Endothelial cell (in vitro differentiated cells): ENCODE data around the gene C15orf62. TPM values are rescaled to one million over a fixed set of nuclear protein-coding genes. Genes with fewer than 3 reads are reported as not detected.

Experiments used
- DNase-seq: peaks from one replicate; pipeline ENCODE4 v3.0.0; 2021; ENCODE audit warnings: low spot score
- H3K27ac Mint-ChIP-seq: one replicate; pipeline ENCODE4 v1.8.0; 2021; ENCODE audit warnings: mixed read lengths, inconsistent platforms; ENCODE audit not compliant: unreplicated experiment
- H3K27me3 Mint-ChIP-seq: one replicate; pipeline ENCODE4 v1.8.0; 2021; ENCODE audit warnings: mild to moderate bottlenecking, moderate library complexity, mixed read lengths, inconsistent platforms; ENCODE audit not compliant: unreplicated experiment
- H3K36me3 Mint-ChIP-seq: one replicate; pipeline ENCODE4 v1.8.0; 2021; ENCODE audit warnings: mild to moderate bottlenecking, low read depth, mixed read lengths, inconsistent platforms; ENCODE audit not compliant: unreplicated experiment
- H3K4me1 Mint-ChIP-seq: one replicate; pipeline ENCODE4 v1.8.0; 2021; ENCODE audit warnings: mild to moderate bottlenecking, mixed read lengths, inconsistent platforms; ENCODE audit not compliant: unreplicated experiment
- H3K4me3 Mint-ChIP-seq: one replicate; pipeline ENCODE4 v1.8.0; 2021; ENCODE audit warnings: mild to moderate bottlenecking, mixed read lengths, inconsistent platforms; ENCODE audit not compliant: unreplicated experiment
- H3K9me3 Mint-ChIP-seq: one replicate; pipeline ENCODE4 v1.8.0; 2021; ENCODE audit warnings: mixed read lengths, inconsistent platforms; ENCODE audit not compliant: unreplicated experiment
- CTCF ChIP-seq: fragments of 200-600 bp; sonication (generic); IDR thresholded peaks from one replicate; pipeline ENCODE4 v1.5.0; 2021; ENCODE audit warnings: antibody characterized with exemption; ENCODE audit not compliant: unreplicated experiment
- total RNA-seq: library from RNA; stranded (reverse); fragmentation: NEBNext Ultra II Directional; extraction: Animal tissue kit (Norgen Biotek cat#: 25700); gene quantifications from one replicate; pipeline ENCODE4 v1.2.1, GENCODE V29; 2021; ENCODE audit not compliant: unreplicated experiment

C15orf62 gene
- total RNA-seq, 1 donor from 2014 or later: not detected

- no peak for TF ChIP-seq CTCF
- H3K36me3 Mint-ChIP-seq: peaks cover 19% of the 10 kb centered on the region
- no peaks in the 10 kb centered on the region for H3K4me1 Mint-ChIP-seq
- no peak for DNase-seq
- no peaks in the 10 kb centered on the region for H3K9me3 Mint-ChIP-seq
- peaks cover 12% of the 10 kb centered on the region for H3K27me3 Mint-ChIP-seq
- no peak overlapping the region for H3K27ac Mint-ChIP-seq
- H3K4me3 Mint-ChIP-seq: peak overlapping the region; percentile 74
Measured at GRCh38 chr15:40771242-40771641, 1.5 kb downstream of the C15orf62 start.

GRCh38 chr15:40772014-40772413 lies 2.2 kb downstream of the C15orf62 start:
- H3K4me3 Mint-ChIP-seq: no peak overlapping the region
- H3K9me3 Mint-ChIP-seq: no peaks in the 10 kb centered on the region
- DNase-seq: no peak
- H3K27me3 Mint-ChIP-seq: peaks cover 10% of the 10 kb centered on the region
- TF ChIP-seq CTCF: no peak
- H3K36me3 Mint-ChIP-seq: peaks cover 25% of the 10 kb centered on the region
- H3K27ac Mint-ChIP-seq: no peak overlapping the region
- no peaks in the 10 kb centered on the region for H3K4me1 Mint-ChIP-seq

GRCh38 chr15:40773496-40773895 lies 3.7 kb downstream of the C15orf62 start:
- no peak overlapping the region for H3K27ac Mint-ChIP-seq
- peaks cover 10% of the 10 kb centered on the region for H3K27me3 Mint-ChIP-seq

GRCh38 chr15:40773902-40774301 lies 4.1 kb downstream of the C15orf62 start:
- Mint-ChIP-seq H3K27me3 (peaks cover 10% of the 10 kb centered on the region), H3K9me3 (no peaks in the 10 kb centered on the region), H3K27ac (no peak overlapping the region), H3K36me3 (peaks cover 29% of the 10 kb centered on the region), H3K4me3 (no peak overlapping the region), H3K4me1 (no peaks in the 10 kb centered on the region)
- no peak for DNase-seq
- no peak for TF ChIP-seq CTCF

More at GRCh38 chr15:40773496-40773895, 3.7 kb downstream of the C15orf62 start:
- Mint-ChIP-seq H3K36me3 (peaks cover 28% of the 10 kb centered on the region), H3K4me3 (no peak overlapping the region), H3K4me1 (no peaks in the 10 kb centered on the region), H3K9me3 (no peaks in the 10 kb centered on the region)
- DNase-seq: no peak
- no peak for TF ChIP-seq CTCF

- no peak overlapping the region for H3K27ac Mint-ChIP-seq
- H3K27me3 Mint-ChIP-seq: peaks cover 10% of the 10 kb centered on the region
- no peaks in the 10 kb centered on the region for H3K4me1 Mint-ChIP-seq
- H3K9me3 Mint-ChIP-seq: no peaks in the 10 kb centered on the region
- TF ChIP-seq CTCF: no peak
- peak overlapping the region; percentile 38 for H3K4me3 Mint-ChIP-seq
- peaks cover 35% of the 10 kb centered on the region for H3K36me3 Mint-ChIP-seq
- no peak for DNase-seq
Measured at GRCh38 chr15:40775007-40775406, 5.2 kb downstream of the C15orf62 start.
